HUES48 (cell line): ENCODE data around the gene MRPS14.
A peak's percentile ranks its signal among the peaks of the same experiment; 100 is the strongest.

Source experiments
- H3K27ac ChIP-seq: one replicate; pipeline ENCODE4 v1.7.0; 2013; ENCODE audit warnings: low read depth, low read length, inconsistent platforms
- H3K27me3 ChIP-seq: 2 replicates; pipeline ENCODE4 v1.6.1; 2013; ENCODE audit warnings: mild to moderate bottlenecking, low read length; ENCODE audit not compliant: control insufficient read depth, insufficient read depth
- H3K36me3 ChIP-seq: 2 replicates; pipeline ENCODE4 v1.6.1; 2013; ENCODE audit warnings: low read length; ENCODE audit not compliant: control insufficient read depth, insufficient read depth
- H3K4me1 ChIP-seq: 2 replicates; pipeline ENCODE4 v1.6.1; 2013; ENCODE audit warnings: mild to moderate bottlenecking, low read length; ENCODE audit not compliant: control insufficient read depth, insufficient read depth
- H3K4me3 ChIP-seq: 2 replicates; pipeline ENCODE4 v1.5.1; 2013; ENCODE audit warnings: mild to moderate bottlenecking, low read depth, low read length
- H3K9ac ChIP-seq: 2 replicates; pipeline ENCODE4 v1.6.1; 2013; ENCODE audit warnings: mild to moderate bottlenecking, low read depth, low read length, moderate library complexity
- H3K9me3 ChIP-seq: 2 replicates; pipeline ENCODE4 v1.6.1; 2013; ENCODE audit warnings: low read length; ENCODE audit not compliant: control insufficient read depth, insufficient read depth

MRPS14 gene

GRCh38 chr1:175023043-175023921, at the start of gene MRPS14:
Gene MRPS14 (minus strand): TSS chr1:175023425. CDS start chr1:175023408, 17 bp downstream.
- peak within 1 kb of the TSS; percentile 73 for H3K9ac ChIP-seq
- H3K9me3 ChIP-seq = no peaks in the 10 kb centered on the region
- H3K27ac ChIP-seq = peak within 1 kb of the TSS; percentile 73
- H3K4me3 ChIP-seq = peak within 1 kb of the TSS; percentile 91
- H3K27me3 ChIP-seq = no peaks in the 10 kb centered on the region
- H3K36me3 ChIP-seq = peaks cover 3% of the 10 kb centered on the region
- no peaks in the 10 kb centered on the region for H3K4me1 ChIP-seq

GRCh38 chr1:175072099-175072951, 49.1 kb upstream of the MRPS14 start:
- H3K27me3 ChIP-seq = no peaks in the 10 kb centered on the region
- no peak overlapping the region for H3K4me3 ChIP-seq
- no peaks in the 10 kb centered on the region for H3K36me3 ChIP-seq
- peaks cover 32% of the 10 kb centered on the region for H3K4me1 ChIP-seq
- no peaks in the 10 kb centered on the region for H3K9me3 ChIP-seq
- no peak overlapping the region for H3K9ac ChIP-seq
- H3K27ac ChIP-seq = peak overlapping the region; percentile 65

DNA sequence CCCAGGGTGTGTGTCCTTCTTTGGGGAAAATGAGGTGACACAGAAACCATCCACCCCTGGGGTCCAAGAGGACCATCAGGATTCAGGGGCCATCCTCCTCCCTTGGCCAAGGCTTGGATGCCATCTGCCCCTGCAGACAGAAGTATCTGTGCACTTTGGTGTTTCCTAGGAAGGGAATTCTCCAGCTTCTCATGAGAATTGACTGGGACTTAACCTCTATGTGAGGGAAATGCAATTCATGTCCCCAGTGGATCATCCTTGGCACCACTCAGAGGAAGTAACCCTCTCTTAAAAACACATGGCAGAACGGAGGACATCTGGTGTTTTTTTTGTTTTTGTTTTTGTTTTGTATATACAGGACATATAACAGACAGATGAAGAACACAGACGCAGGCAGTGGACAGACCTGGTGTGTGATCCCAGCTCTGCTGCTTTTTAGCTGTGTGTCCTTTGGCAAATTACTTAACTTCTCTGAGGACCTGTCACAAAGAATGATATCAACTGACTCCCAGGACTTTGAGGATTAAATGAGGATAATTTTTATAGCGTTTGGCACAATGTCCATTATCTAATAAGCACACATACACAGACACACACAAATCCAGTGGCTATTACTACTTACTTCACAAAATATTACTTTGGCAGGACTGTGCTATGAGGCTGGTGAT, 48.2 kb upstream of the MRPS14 start:
- Histone ChIP-seq H3K9ac (no peak overlapping the region), H3K9me3 (no peaks in the 10 kb centered on the region), H3K36me3 (no peaks in the 10 kb centered on the region), H3K27me3 (no peaks in the 10 kb centered on the region), H3K4me1 (peaks cover 32% of the 10 kb centered on the region), H3K4me3 (no peak overlapping the region), H3K27ac (peak overlapping the region; percentile 31)

DNA sequence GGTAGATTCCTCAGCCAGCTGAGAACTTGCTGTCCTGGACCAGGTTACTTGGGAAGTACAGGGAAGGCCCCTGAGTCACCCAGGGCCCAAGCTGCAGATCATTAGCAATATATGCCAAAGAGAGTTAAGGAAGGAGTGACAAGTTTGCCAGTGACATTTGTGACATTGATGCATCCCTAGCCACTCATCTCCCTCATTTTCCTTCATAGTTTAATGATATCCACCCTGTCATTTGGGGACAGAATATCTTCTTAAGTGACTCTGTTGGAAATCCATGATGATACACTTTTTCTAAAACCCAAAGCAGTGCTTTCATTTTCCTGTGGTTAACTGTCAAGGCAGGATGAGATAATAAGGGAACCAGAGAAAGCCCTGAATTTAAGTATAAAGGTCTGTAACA, 47.6 kb upstream of the MRPS14 start:
- H3K9ac ChIP-seq = no peak overlapping the region
- no peaks in the 10 kb centered on the region for H3K9me3 ChIP-seq
- H3K4me3 ChIP-seq = no peak overlapping the region
- H3K36me3 ChIP-seq = no peaks in the 10 kb centered on the region
- H3K27ac ChIP-seq = no peak overlapping the region
- H3K27me3 ChIP-seq = no peaks in the 10 kb centered on the region
- H3K4me1 ChIP-seq = peaks cover 32% of the 10 kb centered on the region

- Histone ChIP-seq H3K9ac (no peak within 1 kb of the TSS), H3K27ac (no peak within 1 kb of the TSS), H3K9me3 (no peaks in the 10 kb centered on the region), H3K36me3 (no peaks in the 10 kb centered on the region), H3K4me3 (no peak within 1 kb of the TSS), H3K27me3 (no peaks in the 10 kb centered on the region), H3K4me1 (peaks cover 18% of the 10 kb centered on the region)
Observed at GRCh38 chr1:175067362-175068106, 44.3 kb upstream of the MRPS14 start, which contains the start of gene TNN. Gene TNN (plus strand): TSS chr1:175067833. CDS start chr1:175077419, 9,586 bp downstream.

DNA sequence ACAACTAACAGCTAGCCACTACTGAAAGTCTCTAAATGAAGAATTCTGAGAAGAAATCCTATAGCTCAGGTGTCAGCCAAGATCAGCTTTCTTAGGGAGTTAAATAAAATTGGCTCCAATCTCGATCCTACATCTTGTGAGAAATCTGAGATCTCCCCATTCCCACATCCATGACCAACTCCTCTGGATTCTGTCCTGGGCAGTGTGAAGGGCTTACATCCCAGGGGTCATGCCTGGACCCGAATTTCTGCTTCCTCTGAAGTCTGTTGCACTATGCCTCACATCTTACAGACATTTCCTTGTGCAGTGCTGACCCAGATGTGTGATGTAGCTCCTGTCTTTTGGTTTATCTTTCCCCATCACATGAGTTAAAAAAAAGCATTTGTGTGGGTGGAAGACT, 39.6 kb upstream of the MRPS14 start:
- H3K9me3 ChIP-seq = no peaks in the 10 kb centered on the region; the same call in 1 of the 2 replicates
- no peaks in the 10 kb centered on the region for H3K27me3 ChIP-seq
- H3K4me3 ChIP-seq = no peak overlapping the region
- no peak overlapping the region for H3K9ac ChIP-seq
- peaks cover 4% of the 10 kb centered on the region for H3K4me1 ChIP-seq
- no peak overlapping the region for H3K27ac ChIP-seq
- H3K36me3 ChIP-seq = no peaks in the 10 kb centered on the region

- no peaks in the 10 kb centered on the region; the same call in 1 of the 2 replicates for H3K9me3 ChIP-seq
- no peaks in the 10 kb centered on the region for H3K36me3 ChIP-seq
- H3K4me1 ChIP-seq = no peaks in the 10 kb centered on the region
- H3K9ac ChIP-seq = no peak overlapping the region
- no peaks in the 10 kb centered on the region for H3K27me3 ChIP-seq
- no peak overlapping the region for H3K27ac ChIP-seq
- no peak overlapping the region for H3K4me3 ChIP-seq
Observed at GRCh38 chr1:175062339-175062738, 39.1 kb upstream of the MRPS14 start.

- H3K4me3 ChIP-seq = no peak overlapping the region
- no peak overlapping the region for H3K9ac ChIP-seq
- no peak overlapping the region for H3K27ac ChIP-seq
Observed at GRCh38 chr1:175054736-175055135, 31.5 kb upstream of the MRPS14 start.

GRCh38 chr1:175050992-175051391, 27.8 kb upstream of the MRPS14 start:
- Histone ChIP-seq H3K27me3 (no peaks in the 10 kb centered on the region), H3K9me3 (no peaks in the 10 kb centered on the region), H3K36me3 (no peaks in the 10 kb centered on the region), H3K4me3 (no peak overlapping the region), H3K9ac (no peak overlapping the region), H3K4me1 (no peaks in the 10 kb centered on the region), H3K27ac (no peak overlapping the region)

More at GRCh38 chr1:175054736-175055135, 31.5 kb upstream of the MRPS14 start:
- Histone ChIP-seq H3K27me3 (no peaks in the 10 kb centered on the region), H3K36me3 (no peaks in the 10 kb centered on the region), H3K4me1 (no peaks in the 10 kb centered on the region), H3K9me3 (no peaks in the 10 kb centered on the region; the same call in 1 of the 2 replicates)

GRCh38 chr1:175045519-175045918, 22.3 kb upstream of the MRPS14 start:
- peaks cover 8% of the 10 kb centered on the region for H3K4me1 ChIP-seq
- H3K9ac ChIP-seq = no peak overlapping the region
- no peaks in the 10 kb centered on the region for H3K36me3 ChIP-seq
- H3K4me3 ChIP-seq = no peak overlapping the region
- no peak overlapping the region for H3K27ac ChIP-seq
- no peaks in the 10 kb centered on the region for H3K9me3 ChIP-seq
- H3K27me3 ChIP-seq = no peaks in the 10 kb centered on the region
